Immature natural killer cell (primary cell): Measurements from ENCODE around the gene TMPRSS5. TPM values are rescaled to one million over a fixed set of nuclear protein-coding genes. Genes with fewer than 3 reads are reported as not detected.

Source experiments
- DNase-seq, 3 donors: peaks; one replicate each; pipeline ENCODE4 v3.0.0; 2022; ENCODE audit warnings: mixed read lengths in 1 of 3
- H3K27ac Mint-ChIP-seq, 6 donors: one replicate each; pipeline ENCODE4 v1.8.0; 2020; ENCODE audit warnings: mixed read lengths in 6 of 6, mild to moderate bottlenecking in 5 of 6, inconsistent platforms in 4 of 6, moderate library complexity in 3 of 6
- H3K27me3 Mint-ChIP-seq, 3 donors: one replicate each; pipeline ENCODE4 v1.8.0; 2020 to 2021; ENCODE audit warnings: low read depth in 3 of 3, mild to moderate bottlenecking in 3 of 3, mixed read lengths in 3 of 3, moderate library complexity in 3 of 3, inconsistent platforms in 1 of 3
- H3K36me3 Mint-ChIP-seq, 3 donors: one replicate each; pipeline ENCODE4 v1.8.0; 2020; ENCODE audit warnings: mixed read lengths in 3 of 3, inconsistent platforms in 2 of 3, mild to moderate bottlenecking in 2 of 3
- H3K4me1 Mint-ChIP-seq, 2 donors: one replicate each; pipeline ENCODE4 v1.8.0; 2020; ENCODE audit warnings: inconsistent platforms in 2 of 2, mild to moderate bottlenecking in 2 of 2, mixed read lengths in 2 of 2, moderate library complexity in 1 of 2
- H3K4me3 Mint-ChIP-seq, 5 donors: one replicate each; pipeline ENCODE4 v1.8.0; 2020; ENCODE audit warnings: mild to moderate bottlenecking in 5 of 5, mixed read lengths in 5 of 5, inconsistent platforms in 3 of 5, moderate library complexity in 3 of 5
- H3K9me3 Mint-ChIP-seq, 6 donors: one replicate each; pipeline ENCODE4 v1.8.0; 2020; ENCODE audit warnings: mild to moderate bottlenecking in 6 of 6, mixed read lengths in 6 of 6, inconsistent platforms in 4 of 6, moderate library complexity in 3 of 6
- polyA plus RNA-seq, 3 donors: library from polyadenylated mRNA; unstranded; fragments of 300-500 nt; fragmentation: Illumina TruSeq; gene quantifications; one replicate each; pipeline ENCODE4 v1.2.3, GENCODE V29; 2021

Gene TMPRSS5
- polyA plus RNA-seq, 3 donors from 2014 or later: not detected

DNA sequence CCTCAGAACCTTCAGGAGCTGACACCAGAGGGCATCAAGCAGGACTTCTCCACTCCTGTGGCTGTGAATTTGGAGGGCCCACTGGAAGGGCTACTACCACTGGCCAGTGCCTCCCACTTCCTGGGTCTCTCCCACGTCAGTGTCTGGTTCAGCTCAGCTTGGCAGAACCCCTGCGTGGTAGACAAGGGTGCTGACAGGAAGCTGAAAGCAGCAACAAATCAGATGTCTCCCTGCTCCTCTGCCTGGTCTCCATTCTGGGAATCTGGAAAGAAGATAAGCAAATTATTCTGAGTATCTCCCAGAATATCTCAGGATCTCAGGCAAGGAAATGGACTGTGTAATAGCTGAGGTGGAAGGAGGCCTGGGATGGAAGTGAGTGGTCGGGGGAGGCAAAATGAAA, 61.5 kb downstream of the TMPRSS5 start:
- H3K27me3 Mint-ChIP-seq: peaks cover 0 to 7% (median 1%) of the 10 kb centered on the region in 3 donors
- H3K36me3 Mint-ChIP-seq: no peaks in the 10 kb centered on the region

DNA sequence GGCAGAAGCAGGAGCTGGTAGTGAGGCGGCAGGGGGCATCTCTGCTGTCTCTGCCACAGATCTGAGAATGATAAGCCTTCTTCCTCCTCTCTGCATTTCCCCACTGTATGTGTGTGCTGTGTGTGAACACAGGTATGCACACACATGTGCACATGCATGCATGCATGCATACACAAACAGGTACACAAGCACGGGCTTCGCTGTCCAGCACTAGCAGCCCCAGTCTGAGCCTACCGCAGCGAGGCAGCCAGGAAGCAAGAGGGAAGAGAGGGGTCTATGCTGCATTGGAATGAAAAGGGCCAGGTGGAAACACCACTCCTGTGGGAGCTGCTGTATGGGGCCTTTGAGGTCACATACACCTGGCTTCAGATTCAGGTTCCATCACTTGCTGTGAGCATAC, 62.4 kb downstream of the TMPRSS5 start:
- Mint-ChIP-seq H3K27ac (no peak overlapping the region), H3K27me3 (peaks cover 0 to 7% (median 1%) of the 10 kb centered on the region in 3 donors), H3K36me3 (no peaks in the 10 kb centered on the region), H3K4me1 (no peaks in the 10 kb centered on the region), H3K4me3 (no peak overlapping the region), H3K9me3 (peaks cover 0 to 2% (median 0%) of the 10 kb centered on the region in 6 donors)
- no peak for DNase-seq

More for the DNA sequence above, 61.5 kb downstream of the TMPRSS5 start:
- no peak for DNase-seq
- Mint-ChIP-seq H3K9me3 (peaks cover 0 to 2% (median 0%) of the 10 kb centered on the region in 6 donors), H3K4me1 (no peaks in the 10 kb centered on the region), H3K4me3 (no peak overlapping the region), H3K27ac (no peak overlapping the region)

DNA sequence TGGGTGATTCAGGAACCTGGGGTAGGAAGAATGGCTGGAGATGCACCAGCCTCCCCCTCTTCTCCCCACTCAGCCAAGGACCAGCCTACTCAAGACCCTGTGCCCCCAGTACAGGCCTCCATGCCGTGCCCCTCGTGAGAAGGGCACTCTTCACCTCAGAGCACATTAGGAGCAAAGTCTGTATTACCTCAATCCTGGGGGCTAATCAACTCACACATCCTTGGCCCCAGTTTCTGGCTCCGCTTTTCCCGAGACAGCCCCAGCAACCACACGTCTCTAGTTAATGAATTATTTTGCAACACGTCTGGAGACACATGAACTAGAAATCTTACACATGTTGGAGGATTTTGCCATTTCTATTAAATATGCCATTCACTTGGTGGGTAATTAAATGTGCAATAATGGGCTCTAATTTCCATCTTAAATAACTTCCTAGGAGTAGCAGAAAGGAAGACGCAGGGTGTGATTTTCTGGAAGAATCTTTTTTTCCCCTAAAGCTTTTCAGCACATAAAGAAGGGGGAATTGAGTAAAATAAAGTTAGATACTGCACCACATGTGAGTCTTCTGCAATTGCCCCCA, 63.0 kb downstream of the TMPRSS5 start:
- no peak overlapping the region for H3K27ac Mint-ChIP-seq
- DNase-seq: no peak
- H3K36me3 Mint-ChIP-seq: no peaks in the 10 kb centered on the region
- H3K9me3 Mint-ChIP-seq: peaks cover 0 to 2% (median 0%) of the 10 kb centered on the region in 6 donors
- H3K4me3 Mint-ChIP-seq: no peak overlapping the region
- H3K4me1 Mint-ChIP-seq: no peaks in the 10 kb centered on the region
- peaks cover 0 to 4% (median 1%) of the 10 kb centered on the region in 3 donors for H3K27me3 Mint-ChIP-seq

DNA sequence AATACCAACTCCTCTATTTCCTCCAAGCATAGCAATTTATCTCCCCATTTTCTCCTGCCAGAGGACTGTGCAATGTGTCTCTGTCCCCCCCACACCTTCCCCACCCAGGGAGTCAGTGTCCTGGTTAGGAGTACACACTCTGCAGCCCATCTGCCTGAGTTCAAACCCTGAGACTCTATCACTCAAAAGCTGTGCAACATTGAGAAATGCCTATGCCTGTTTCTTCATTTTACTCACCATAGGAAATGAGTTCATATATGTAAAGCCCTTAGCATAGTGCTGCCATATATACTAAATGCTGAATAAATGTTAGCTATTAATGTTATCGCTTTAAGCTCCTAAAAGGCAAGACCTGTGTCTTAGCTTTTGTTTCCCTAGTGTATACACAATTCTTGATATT, 64.0 kb downstream of the TMPRSS5 start:
- Mint-ChIP-seq H3K4me3 (no peak overlapping the region), H3K9me3 (peaks cover 0 to 2% (median 0%) of the 10 kb centered on the region in 6 donors), H3K36me3 (no peaks in the 10 kb centered on the region), H3K4me1 (no peaks in the 10 kb centered on the region), H3K27me3 (peaks cover 0 to 4% (median 1%) of the 10 kb centered on the region in 3 donors), H3K27ac (no peak overlapping the region)
- no peak for DNase-seq

DNA sequence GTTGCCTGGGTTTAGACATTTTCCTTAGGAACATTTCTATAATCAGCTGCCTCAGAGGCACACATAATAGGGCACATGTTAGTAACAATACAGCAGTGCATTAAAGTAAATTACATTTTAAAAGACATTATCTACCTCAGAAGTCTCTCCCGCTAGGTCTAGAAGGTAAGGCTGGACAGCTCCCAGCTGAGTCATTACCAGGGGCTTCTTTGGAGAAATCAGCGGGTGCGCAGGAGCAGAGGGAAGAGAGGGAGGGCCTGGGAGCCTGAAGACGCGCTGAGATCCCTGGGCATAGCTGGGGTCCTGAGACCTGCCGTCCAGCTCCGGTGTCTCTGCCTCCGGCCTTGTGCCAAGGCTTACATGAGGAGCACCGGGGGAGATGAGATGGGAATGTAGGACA, 67.7 kb downstream of the TMPRSS5 start:
- Mint-ChIP-seq H3K27me3 (peaks cover 0 to 4% (median 2%) of the 10 kb centered on the region in 3 donors), H3K4me3 (no peak overlapping the region), H3K4me1 (no peaks in the 10 kb centered on the region), H3K9me3 (no peaks in the 10 kb centered on the region), H3K36me3 (no peaks in the 10 kb centered on the region), H3K27ac (no peak overlapping the region)
- no peak for DNase-seq

DNA sequence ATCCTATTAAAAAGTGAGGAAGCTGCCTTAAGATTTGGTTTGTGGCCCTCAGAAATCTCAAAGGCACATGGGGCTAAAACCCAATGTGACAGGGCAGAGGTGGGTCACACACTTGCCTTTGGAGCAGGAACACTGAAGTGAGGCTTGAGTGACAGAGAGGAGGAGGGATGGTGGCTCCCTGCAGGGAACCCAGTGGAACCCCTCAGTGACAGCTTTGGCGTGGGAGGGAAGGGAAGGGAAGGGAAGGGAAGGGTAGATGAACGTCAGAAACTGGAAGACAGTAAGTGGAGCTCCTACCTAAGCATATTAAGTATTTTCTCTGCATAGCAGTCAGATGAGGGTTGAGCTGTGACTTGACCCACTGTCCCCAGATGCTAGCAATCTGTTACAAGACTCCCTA, 68.5 kb downstream of the TMPRSS5 start:
- Mint-ChIP-seq H3K36me3 (no peaks in the 10 kb centered on the region), H3K27ac (no peak overlapping the region), H3K4me1 (no peaks in the 10 kb centered on the region), H3K9me3 (no peaks in the 10 kb centered on the region), H3K4me3 (no peak overlapping the region), H3K27me3 (peaks cover 0 to 4% (median 3%) of the 10 kb centered on the region in 3 donors)
- DNase-seq: no peak

Other genes with a start within 250 kb of the TMPRSS5 start
- gene DRD2, start 230.9 kb downstream of the TMPRSS5 start, polyA plus RNA-seq: not detected
- 10 to 100 TPM in 2 of 3 donors, 1 to 10 TPM in 1; 9.2 to 13.7 (median 10.1) TPM for gene ZW10, start 67.4 kb upstream of the TMPRSS5 start, polyA plus RNA-seq
- gene CLDN25, start 73.5 kb upstream of the TMPRSS5 start, polyA plus RNA-seq: not detected
- gene USP28, start 169.3 kb upstream of the TMPRSS5 start, polyA plus RNA-seq: 100 to 1,000 TPM; 121 to 185 (median 122) TPM
- not detected for gene HTR3B, start 198.5 kb upstream of the TMPRSS5 start, polyA plus RNA-seq